GM21360 (cell line): ENCODE data around the gene BATF2.
"Not testable (repeated sequence)": the region's sequence is repeated elsewhere in the genome, so short reads cannot be mapped to it uniquely, and the experiment has no call there.

Experiments
- ATAC-seq: cut with Tn5 transposase; IDR thresholded peaks from one replicate; pipeline ENCODE4 v1.9.1; 2021; ENCODE audit warnings: mild to moderate bottlenecking, moderate library complexity; ENCODE audit not compliant: unreplicated experiment

The BATF2 gene, protein sequence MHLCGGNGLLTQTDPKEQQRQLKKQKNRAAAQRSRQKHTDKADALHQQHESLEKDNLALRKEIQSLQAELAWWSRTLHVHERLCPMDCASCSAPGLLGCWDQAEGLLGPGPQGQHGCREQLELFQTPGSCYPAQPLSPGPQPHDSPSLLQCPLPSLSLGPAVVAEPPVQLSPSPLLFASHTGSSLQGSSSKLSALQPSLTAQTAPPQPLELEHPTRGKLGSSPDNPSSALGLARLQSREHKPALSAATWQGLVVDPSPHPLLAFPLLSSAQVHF

DNA sequence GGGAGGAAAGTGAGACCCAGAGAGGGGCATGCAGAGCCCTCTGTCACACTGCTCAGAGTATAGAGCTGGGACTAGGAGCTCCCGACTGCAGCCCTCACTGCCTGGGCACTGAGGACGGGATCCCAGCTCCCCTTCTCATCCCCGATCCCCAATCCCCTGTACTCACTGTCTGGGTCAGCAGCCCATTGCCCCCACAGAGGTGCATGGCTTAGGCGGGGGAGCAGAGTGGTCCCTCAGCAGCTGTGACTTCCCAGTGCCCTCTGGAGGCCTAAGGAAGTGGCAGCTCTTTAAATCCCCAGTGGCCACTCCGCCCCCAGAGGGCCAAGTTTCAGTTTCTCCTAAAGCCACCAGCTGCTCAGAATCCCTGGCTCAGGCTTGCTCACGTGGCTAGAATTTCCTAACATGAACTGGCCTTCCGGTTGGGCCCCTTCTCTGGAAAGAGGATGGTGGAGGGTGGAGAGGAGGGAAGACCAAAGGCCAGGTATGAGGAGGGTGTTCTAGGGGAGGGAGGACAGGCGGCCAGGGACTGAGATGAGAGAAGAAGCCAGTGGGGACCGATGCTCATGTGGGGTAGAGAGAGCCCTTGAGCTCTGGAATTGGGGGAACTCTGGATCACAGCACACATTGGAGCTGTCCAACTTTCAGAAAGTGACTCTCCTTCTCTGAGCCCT lies at the start of gene BATF2:
Gene BATF2, minus strand, starts transcription at position 262 of the 671 bp plus-strand sequence. Its CDS starts 57 bp downstream, at position 205.
- no peak for ATAC-seq

DNA sequence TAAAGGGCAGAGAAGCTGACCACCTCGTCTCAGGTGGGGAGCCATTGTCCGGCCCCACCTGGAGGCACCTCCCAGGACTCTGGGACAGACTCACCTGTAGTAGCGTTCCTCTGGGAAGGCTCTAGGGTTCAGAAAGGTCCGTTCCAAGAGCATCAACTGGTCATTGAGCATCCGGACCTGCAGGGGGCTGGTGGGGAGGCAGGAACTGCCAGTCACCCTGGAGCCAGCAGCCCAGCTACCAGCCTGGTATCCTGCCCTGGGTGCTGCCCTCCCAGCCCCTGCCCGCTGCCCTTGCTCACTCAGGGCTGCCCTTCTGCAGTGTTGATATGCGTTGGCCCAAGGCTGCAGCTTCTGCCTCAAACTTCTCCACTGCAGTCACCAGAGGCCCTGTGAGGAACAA lies 49.0 kb upstream of the BATF2 start:
- ATAC-seq, result no peak

DNA sequence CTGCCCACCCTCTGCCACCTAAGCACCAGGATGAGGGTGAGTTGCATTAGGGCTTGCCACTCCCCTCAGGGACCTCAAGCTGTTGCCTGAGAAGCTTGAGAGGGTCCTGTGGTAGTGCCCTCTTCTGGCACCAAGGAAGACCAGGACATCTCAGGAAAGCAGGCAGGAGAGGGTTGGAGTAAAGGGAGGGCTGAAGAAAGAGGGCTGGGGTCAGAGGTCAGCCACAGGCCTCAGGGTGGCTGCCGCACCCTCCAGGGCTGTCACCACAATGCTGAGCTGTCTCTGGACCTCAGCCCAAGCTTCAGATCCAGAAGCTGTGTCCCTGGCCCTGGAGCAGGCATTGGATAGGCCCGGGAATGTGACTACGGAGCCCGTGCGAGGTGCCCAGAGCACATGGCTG lies 48.3 kb upstream of the BATF2 start:
- ATAC-seq, result no peak

DNA sequence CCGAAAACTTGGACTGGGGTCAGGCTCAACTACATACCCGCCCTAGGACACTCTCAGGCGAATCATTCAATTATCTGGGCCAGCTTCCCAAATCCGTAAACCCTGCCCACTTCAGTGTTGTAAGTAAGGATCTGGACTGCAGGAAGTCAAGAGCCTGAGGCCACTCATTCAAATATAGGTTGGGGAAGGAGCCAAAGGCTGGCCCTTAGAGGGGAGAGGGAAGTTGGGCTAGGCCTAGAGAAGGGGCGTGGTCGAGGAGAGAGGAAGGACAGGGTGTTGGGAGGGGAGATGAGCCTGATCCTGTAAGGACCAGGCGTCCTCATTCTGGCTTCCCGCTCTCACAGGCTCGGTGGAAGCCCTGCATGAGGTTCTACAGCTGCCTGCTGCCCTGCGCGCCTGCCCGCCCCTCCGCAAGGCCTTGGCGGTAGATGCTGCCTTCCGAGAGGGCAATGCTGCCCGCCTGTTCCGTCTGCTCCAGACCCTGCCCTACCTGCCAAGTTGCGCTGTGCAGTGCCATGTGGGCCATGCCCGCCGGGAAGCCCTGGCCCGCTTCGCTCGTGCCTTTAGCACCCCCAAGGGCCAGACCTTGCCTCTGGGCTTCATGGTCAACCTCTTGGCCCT lies 47.2 kb upstream of the BATF2 start:
- ATAC-seq, result no peak

DNA sequence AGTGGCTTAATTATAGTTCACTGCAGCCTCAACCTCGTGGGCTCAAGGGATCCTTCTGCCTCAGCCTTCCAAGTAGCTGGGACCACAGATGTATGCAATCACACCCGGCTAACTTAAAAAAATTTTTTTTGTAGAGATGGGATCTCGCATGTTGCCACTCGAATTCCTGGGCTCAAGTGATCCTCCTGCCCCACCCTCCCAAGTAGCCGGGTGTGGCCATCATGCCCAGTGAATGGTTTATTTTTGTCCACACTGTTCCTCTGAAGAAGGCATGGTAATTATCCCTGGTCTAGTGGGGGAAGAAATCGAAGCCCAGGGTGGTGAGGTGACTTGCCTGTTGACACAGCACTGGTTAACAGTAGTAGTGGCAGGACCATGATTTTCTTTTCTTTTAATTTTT lies 46.1 kb upstream of the BATF2 start:
- no peak for ATAC-seq

DNA sequence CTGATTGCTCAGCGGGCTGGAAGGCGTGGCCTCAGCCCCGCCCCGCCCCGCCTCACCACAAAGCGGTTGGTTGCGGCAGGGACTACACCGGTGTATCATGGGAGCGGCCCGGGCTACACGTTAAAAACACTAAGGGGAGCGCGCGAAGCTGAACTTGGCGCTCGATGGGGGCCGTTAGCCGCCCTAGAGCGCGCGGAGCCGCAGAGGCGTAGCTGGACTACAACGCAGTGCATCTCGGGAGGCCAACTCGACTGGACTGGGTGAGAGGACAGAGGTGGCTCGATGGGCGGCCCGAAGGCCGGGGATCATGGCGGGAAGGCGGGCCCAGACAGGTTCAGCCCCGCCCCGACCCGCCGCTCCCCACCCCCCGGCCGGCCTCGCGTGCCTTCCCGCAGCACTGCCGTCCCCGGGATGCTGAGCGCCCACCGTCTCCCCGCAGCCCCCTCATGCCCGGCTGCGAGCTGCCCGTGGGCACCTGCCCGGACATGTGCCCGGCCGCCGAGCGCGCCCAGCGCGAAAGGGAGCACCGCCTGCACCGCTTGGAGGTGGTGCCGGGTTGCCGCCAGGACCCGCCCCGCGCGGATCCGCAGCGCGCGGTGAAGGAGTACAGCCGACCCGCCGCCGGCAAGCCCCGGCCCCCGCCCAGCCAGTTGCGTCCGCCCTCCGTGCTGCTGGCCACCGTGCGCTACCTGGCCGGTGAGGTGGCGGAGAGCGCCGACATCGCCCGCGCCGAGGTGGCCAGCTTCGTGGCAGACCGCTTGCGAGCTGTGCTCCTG lies 44.3 kb upstream of the BATF2 start, which contains the start of gene SAC3D1:
Gene SAC3D1, plus strand, starts transcription at position 364 of the 776 bp plus-strand sequence. Its CDS starts 83 bp downstream, at position 447.
- peak; percentile 79 for ATAC-seq

DNA sequence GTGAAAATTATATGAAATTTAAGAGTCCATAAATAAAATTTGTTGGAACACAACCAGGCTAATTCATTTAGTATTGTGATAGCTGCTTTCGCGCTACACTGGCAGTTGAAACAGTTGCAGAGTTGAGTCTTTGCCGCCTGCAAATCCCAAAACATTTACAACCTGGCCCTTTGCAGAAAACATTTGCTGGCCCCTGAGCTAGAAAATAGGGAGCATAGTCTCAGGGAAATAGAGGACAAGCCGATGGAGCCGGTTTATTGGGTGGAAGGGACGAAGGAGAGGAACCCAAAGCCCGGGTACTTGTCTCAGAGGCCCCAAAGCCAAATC lies 43.7 kb upstream of the BATF2 start:
- ATAC-seq, result no peak

DNA sequence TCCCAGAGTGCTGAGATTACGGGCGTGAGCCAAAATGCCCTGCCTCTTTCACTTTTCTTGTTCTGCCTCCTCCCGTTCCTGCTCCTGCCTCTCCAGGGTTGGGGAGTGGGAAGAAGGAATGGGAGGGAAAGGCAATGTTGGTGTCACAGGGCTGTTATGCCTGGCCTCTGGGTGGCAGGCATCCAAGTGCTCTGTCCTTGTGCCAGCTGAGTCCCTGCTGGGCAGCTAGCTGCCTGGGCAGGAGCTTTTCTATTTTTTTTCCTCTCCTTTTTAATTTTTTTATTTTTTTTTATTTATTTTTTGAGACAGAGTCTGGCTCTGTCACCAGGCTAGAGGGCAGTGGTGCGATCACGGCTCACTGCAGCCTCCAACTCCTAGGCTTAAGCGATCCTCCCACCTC lies 40.2 kb upstream of the BATF2 start:
- ATAC-seq, result no peak

DNA sequence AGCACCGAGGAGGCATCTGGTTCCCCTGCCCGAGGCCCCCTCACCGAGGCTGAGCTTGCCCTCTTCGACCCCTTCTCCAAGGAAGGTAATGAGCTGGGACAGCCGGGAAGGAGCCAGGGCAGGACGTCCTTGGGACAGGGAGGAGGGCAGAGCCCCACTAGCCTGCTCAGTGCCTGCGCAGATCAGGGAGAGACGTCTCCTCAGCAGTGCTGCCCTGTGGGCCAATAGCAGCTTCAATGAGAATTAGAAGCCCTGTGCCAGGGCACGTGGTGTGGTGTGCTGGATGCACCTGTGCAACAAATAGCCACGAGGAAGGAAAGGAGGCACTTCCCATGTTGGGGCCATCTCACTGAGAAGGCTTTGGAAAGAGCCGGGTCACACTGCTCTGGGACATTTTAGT lies 38.8 kb upstream of the BATF2 start:
- no peak for ATAC-seq

DNA sequence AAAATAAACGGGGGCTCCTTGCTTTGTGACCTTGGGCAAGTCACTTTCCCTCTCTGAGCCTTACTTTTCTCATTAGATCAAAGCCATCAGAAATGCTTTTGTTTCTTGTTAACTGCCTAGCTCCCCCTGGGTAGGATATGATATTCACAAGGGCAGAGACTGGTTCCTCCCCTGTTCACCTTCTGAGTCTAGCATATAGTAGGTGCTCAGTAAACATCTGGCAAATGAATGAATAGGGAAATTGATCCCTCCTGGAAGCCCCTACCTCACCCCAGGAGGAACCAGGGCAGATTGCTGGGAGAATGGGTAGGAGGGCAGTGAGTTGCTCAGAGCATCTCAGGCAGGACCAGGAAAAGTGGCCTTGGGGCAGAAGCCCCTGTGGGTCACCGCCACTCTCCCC lies 37.7 kb upstream of the BATF2 start:
- ATAC-seq, result no peak

DNA sequence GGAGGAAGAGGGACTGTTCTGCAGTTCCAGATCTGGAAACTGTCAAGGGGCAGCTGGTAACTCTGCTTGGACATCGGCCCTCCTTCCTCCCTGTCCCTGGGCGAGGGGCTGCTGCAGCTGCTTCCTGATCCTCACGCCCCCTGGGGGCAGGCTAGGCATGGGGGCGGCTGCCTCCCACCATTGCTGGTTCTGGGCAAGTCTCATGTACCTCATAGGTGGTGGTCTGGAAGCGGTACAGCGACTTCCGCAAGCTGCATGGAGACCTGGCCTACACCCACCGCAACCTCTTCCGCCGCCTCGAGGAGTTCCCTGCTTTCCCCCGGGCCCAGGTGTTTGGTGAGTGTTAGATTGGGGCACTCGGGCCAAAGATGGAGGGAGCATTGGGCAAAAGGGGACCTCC lies 35.4 kb upstream of the BATF2 start:
- no peak for ATAC-seq

DNA sequence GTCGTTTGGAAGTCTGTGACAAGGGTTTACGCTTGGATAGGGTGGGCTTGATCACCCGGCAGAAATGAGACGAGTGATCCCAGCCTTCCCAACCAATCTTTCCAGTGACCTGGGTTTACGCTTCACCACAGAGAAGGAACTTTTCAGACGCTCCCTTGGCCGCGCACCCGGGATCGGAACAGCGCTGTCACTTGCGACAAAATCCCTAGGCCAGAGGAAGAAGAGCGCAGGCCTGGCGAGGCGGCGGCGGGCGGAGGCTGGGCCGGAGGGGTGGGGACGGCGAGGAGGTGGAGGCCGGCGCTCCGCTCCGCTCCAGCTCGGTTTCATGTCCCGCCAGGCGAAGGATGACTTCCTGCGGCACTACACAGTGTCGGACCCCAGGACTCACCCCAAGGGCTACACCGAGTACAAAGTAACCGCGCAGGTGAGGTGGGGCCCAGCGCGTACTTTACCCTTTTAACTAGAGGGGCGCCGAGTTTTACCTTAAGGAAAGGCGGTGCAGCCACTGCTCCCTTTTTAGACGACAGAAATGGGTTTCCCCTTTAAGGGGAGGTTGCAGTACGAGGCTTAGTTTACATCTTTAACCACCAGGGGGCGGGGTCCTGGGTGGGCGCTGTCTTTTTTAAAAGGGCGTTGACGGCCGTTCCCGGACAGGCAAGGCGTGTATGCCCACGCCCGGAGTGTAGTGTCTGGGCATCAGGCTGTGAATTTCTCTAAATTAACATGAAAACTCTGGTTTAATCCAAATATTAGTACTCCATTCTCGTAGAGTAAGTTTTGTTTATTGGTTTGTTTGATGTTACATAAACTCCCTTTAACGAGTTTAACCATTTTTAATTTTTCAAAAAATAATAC lies 30.7 kb upstream of the BATF2 start, which contains the start of gene SNX15:
Gene SNX15, plus strand, starts transcription at position 227 of the 855 bp plus-strand sequence. Its CDS starts 99 bp downstream, at position 326.
- ATAC-seq, result peak; percentile 84

DNA sequence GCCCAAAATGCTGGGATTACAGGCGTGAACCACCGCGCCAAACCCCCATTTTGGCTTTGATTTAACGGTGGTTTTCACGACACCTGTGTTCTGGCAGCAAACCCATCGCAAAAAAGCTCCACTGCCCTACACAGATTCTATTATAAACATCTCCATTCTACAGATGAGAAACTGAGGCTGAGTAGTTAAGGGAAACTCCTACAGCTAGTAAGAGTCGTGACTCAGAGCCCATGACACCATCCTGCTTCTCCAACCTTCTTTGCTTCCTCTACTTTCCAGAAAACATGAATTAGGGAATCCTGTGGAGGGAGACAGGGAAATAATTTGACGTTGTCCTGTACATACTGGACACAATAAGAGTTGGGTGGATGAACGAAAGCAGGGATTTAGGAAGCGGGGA lies 30.0 kb upstream of the BATF2 start:
- ATAC-seq, result no peak

DNA sequence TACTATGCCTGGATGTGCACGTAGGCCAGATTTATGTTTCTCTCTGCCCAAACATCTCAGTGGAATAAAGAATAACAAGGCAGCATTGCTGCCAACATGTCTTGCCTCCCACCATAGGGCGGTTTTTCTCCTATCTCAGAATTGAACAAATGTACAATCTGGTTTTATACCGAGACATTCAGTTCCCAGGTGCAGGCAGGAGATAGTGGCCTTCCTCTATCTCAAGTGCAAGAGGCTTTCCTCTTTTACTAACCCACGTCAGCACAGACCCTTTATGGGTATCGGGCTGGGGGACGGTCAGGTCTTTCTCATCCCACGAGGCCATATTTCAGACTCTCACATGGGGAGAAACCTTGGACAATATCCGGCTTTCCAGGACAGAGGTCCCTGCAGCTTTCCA lies 26.7 kb upstream of the BATF2 start:
- not testable (repeated sequence) for ATAC-seq

DNA sequence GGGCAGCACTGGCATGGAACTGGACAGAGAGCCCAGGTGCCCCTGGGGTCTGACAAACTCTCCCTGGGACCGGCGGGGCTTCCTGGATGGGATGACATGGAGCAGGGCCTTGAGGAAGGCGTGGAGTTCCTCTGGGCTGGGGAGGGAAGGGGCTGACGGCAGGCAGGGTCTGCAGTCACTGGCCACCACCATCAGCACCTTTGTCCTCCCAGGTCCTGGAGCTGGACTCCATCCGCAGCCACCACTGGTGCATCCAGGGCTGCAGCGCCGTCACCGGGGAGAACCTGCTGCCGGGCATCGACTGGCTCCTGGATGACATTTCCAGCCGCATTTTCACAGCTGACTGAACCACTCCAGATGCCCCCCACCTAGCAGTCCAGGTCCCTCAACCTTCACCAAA lies 24.7 kb upstream of the BATF2 start:
- ATAC-seq, result no peak

DNA sequence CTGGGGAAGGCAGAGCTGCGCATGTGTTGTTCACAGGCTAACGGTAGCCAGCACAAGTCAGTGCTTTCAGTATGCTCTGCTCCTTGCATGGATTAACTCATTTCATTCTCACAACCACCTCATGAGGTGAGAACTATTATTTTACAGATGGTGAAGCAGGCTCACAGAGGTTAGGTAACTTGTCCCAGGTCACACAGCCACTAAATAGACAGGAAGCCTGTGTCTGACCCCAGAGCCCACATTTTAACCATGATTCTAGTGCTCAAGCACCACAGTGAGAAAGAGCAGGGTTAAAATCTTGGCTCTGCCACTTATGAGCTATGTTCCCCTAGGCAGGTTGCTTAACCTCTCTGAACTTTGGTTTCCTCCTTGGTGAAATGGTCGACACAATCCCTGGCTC lies 24.2 kb upstream of the BATF2 start:
- ATAC-seq, result no peak

DNA sequence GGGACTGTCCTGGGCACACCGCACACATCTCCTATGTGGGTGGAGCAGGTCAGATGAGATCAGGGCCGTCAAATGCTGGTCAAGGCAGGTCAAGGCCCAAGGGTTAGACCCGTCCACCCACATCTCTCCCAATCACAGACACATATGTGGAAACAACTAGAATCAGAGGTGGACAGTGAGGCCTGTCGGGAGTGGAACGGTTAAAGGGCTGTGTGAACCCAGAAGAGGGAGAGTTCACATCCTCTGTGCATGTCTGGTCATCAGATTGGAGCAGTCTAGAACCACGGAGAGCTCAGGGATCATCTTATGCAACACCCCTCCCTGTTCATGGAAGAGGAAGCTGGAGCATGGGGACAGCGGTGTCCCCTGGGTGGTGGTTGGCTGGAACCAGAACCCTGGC lies 23.1 kb upstream of the BATF2 start:
- ATAC-seq, result no peak

DNA sequence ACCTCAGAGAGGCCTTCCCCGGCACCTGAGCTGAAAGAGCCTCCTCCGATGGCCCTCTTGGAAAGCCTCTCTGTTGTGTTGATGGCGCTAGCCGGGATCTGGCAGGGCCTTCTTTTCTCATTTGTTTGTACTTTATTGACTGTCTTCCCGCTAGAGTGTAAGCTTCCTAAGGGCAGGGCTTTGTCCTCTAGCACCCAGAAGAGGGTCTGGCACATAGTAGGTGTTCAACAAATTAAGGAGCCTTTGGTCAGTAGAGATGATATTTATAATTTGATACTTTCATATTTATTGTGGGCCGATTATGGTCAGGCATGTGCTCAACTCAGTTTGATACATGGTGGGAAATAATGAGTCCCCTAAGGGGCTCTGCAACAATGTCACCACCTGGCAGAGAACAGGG lies 21.2 kb upstream of the BATF2 start:
- ATAC-seq, result no peak

DNA sequence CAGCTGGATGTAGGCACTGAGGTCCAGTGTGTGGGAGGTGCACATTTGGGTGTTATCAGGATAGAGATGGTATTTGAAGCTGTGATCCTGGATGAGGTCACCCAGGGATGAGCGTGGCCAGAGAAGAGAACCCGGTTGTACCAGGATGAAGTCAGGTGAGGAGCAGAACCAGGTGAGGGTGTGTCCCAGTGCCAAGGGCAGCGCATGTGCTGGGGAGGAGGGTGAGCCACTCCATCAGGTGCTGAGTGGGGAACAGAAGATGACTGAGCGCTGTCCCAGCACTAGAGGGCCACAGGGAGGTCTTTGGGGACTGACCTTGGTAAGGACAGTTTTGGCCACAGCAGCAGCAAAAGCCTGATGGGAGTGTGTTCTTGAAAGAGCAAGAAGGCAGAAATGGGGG lies 19.9 kb upstream of the BATF2 start:
- ATAC-seq, result no peak

DNA sequence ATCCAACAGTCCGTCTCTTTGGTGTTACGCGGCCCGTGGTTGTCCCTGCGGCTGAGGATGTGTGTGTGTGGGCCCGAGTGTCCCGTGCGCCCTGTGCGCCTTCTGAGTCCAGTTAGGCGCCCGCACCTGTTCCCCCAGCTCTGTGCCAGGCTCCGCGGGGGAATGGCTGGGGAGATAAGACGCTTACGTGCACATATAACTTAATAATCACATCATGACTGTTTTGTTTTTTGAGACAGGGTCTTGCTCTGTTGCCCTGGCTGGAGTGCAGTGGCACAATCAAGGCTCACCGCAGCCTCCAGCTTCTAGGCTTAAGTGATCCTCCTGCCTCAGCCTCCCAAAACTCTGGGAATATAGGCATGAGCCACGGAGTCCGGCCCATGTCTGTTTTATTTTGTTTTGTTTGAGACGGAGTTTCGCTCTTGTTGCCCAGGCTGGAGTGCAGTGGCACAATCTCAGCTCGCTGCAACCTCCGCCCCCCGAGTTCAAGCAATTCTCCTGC lies 18.0 kb upstream of the BATF2 start:
- ATAC-seq, result no peak
